ENCODE data around the gene PTPRN2. TPM values are rescaled to one million over a fixed set of nuclear protein-coding genes. Genes with fewer than 3 reads are reported as not detected.

The PTPRN2 gene
- total RNA-seq, 1 experiment from 2014 or later, result 2.1 TPM

DNA sequence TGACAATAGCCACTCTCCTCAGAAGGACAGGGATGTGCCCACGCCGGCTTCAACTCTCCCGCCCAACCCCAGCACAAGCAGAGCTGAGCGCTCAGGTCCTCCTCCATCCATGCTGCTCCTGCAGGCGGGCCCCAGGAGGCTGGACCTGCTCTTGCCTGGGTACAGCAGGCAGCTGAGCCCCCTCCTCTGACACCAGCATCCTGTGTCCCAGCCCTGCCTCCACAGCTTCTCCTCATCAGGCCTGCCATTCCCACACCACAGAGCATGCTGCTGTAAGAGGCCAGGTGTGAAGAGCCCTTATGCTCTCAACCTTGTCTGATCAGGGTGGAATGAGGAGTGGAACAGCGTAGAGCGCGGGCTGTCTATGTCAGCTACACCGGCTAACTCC lies 302.2 kb downstream of the PTPRN2 start:
- Histone ChIP-seq H3K4me1 (ENCODE audit: control insufficient read depth in 1 of 2, insufficient read depth in 2 of 2, low read length in 2 of 2) (no peaks in the 10 kb centered on the region), H3K79me2 (ENCODE audit: insufficient read depth, low read length) (no peaks in the 10 kb centered on the region), H3K27me3 (ENCODE audit: insufficient read depth, low read length) (no peaks in the 10 kb centered on the region), H3K27ac (ENCODE audit: low read depth, low read length) (no peak overlapping the region), H3K9me2 (ENCODE audit: insufficient read depth) (no peaks in the 10 kb centered on the region), H3K9ac (ENCODE audit: low read length) (no peak overlapping the region), H3K9me3 (ENCODE audit: control insufficient read depth in 1 of 2, insufficient read depth in 1 of 2, low read depth in 1 of 2, low read length in 2 of 2) (peaks cover 0 to 3% of the 10 kb centered on the region in 2 experiments; a peak in 1 of 4 replicates), H3K36me3 (ENCODE audit: control insufficient read depth in 1 of 2, insufficient read depth in 2 of 2, low read length in 2 of 2) (no peaks in the 10 kb centered on the region), H3K4me3 (replicated peaks in 1 of 2; ENCODE audit: low read depth in 1 of 2, low read length in 2 of 2) (no peak overlapping the region), H3K4me2 (ENCODE audit: low read length) (no peak overlapping the region), H4K20me1 (ENCODE audit: insufficient read depth) (no peaks in the 10 kb centered on the region), H2AFZ (ENCODE audit: low read depth, low read length, poor library complexity, severe bottlenecking) (no peak overlapping the region)
- no TSS peak for BruUV-seq (replicated peaks)
- TF ChIP-seq POLR2AphosphoS5 (IDR thresholded peaks at IDR 0.05; ENCODE audit: low read depth, low read length) (no peak), ELF1 (IDR thresholded peaks at IDR 0.05; ENCODE audit: borderline replicate concordance, low read depth) (no peak), TCF7L2 (IDR thresholded peaks at IDR 0.05; ENCODE audit: borderline replicate concordance, extremely low read depth, insufficient read depth, insufficient read length) (no peak), SRF (IDR thresholded peaks at IDR 0.05; ENCODE audit: low read depth) (no peak), CEBPB (IDR thresholded peaks at IDR 0.05; ENCODE audit: low read depth) (no peak)
- TF ChIP-seq, protein P1, sequence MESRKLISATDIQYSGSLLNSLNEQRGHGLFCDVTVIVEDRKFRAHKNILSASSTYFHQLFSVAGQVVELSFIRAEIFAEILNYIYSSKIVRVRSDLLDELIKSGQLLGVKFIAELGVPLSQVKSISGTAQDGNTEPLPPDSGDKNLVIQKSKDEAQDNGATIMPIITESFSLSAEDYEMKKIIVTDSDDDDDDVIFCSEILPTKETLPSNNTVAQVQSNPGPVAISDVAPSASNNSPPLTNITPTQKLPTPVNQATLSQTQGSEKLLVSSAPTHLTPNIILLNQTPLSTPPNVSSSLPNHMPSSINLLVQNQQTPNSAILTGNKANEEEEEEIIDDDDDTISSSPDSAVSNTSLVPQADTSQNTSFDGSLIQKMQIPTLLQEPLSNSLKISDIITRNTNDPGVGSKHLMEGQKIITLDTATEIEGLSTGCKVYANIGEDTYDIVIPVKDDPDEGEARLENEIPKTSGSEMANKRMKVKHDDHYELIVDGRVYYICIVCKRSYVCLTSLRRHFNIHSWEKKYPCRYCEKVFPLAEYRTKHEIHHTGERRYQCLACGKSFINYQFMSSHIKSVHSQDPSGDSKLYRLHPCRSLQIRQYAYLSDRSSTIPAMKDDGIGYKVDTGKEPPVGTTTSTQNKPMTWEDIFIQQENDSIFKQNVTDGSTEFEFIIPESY (IDR thresholded peaks at IDR 0.05; ENCODE audit: extremely low read depth, insufficient replicate concordance, low read length), result no peak
- no peak for ATAC-seq
- ChIA-PET POLR2A (no interaction called here), CTCF (no interaction called here), RAD21 (ENCODE audit: low non-redundant PET in 1 of 2, low total read pairs in 2 of 2, uncharacterized antibody in 2 of 2, unreplicated experiment in 2 of 2) (no interaction called here)
- no peak for DNase-seq (ENCODE audit: low read depth, low spot score)
- intact Hi-C loops (cut with micrococcal nuclease), result no loop called here

DNA sequence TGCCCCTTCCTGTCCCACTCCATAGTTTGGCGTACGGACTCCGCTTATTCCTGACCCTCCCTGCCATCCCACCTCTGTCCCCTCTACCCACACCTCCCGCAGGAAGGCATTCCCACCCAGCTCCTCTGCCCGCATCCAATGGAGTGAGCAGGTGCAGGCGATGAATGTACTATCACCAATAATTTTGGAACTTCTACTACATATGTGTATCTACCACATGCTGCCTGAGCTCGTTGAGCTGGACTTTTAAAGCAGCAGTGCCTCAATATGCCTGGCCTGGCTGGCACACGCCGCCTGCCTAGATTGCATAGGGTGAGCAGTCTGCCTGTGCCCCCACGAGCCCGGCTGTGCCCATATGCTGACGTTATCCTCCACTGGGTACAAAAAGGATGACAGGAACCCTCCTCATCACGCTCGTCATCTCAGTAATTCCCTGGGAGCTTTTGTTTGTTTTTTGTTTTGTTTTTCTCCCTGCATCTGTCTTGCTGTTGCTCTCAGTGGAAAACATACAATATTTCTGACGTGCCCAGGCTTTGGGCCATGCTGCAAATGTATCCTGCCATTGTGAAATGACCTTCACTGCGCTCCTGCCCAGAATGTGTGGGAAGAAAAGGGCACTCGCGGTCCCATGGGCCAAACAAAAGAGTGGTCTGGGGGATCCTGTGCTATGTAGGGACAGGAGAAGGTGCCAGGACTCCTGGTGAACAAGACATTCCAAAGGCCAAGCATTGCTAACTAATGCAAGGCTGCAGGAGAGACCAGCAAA lies 302.8 kb downstream of the PTPRN2 start:
- no peak for TF ChIP-seq ZNF274 (IDR thresholded peaks at IDR 0.05; ENCODE audit: low read depth, low read length)
- TF ChIP-seq POLR2A (IDR thresholded peaks at IDR 0.05; ENCODE audit: borderline replicate concordance, extremely low read depth, insufficient read depth, insufficient read length), result no peak
- no peak for TF ChIP-seq EGR1 (IDR thresholded peaks at IDR 0.05; ENCODE audit: low read depth)
- no peak for TF ChIP-seq ZFX (IDR thresholded peaks at IDR 0.05)
- TF ChIP-seq, protein P2, sequence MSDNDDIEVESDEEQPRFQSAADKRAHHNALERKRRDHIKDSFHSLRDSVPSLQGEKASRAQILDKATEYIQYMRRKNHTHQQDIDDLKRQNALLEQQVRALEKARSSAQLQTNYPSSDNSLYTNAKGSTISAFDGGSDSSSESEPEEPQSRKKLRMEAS (IDR thresholded peaks at IDR 0.05), result no peak
- no peak for TF ChIP-seq EZH2phosphoT487 (IDR thresholded peaks at IDR 0.05; ENCODE audit: borderline replicate concordance)
- TF ChIP-seq EZH2 (IDR thresholded peaks at IDR 0.05), result no peak
- no peak for TF ChIP-seq SP1 (IDR thresholded peaks at IDR 0.05; ENCODE audit: low read depth)
- no peak for TF ChIP-seq JUND (IDR thresholded peaks at IDR 0.05)
- TF ChIP-seq ELF1 (IDR thresholded peaks at IDR 0.05; ENCODE audit: borderline replicate concordance, low read depth), result no peak
- TF ChIP-seq, protein P3, sequence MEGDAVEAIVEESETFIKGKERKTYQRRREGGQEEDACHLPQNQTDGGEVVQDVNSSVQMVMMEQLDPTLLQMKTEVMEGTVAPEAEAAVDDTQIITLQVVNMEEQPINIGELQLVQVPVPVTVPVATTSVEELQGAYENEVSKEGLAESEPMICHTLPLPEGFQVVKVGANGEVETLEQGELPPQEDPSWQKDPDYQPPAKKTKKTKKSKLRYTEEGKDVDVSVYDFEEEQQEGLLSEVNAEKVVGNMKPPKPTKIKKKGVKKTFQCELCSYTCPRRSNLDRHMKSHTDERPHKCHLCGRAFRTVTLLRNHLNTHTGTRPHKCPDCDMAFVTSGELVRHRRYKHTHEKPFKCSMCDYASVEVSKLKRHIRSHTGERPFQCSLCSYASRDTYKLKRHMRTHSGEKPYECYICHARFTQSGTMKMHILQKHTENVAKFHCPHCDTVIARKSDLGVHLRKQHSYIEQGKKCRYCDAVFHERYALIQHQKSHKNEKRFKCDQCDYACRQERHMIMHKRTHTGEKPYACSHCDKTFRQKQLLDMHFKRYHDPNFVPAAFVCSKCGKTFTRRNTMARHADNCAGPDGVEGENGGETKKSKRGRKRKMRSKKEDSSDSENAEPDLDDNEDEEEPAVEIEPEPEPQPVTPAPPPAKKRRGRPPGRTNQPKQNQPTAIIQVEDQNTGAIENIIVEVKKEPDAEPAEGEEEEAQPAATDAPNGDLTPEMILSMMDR (IDR thresholded peaks at IDR 0.05 in 2 of 3, conservative IDR thresholded peaks at IDR 0.05 in 1 of 3; ENCODE audit: borderline replicate concordance in 1 of 3, insufficient read depth in 1 of 3, low read depth in 2 of 3, low read length in 2 of 3), result no peak
- TF ChIP-seq POLR2AphosphoS5 (IDR thresholded peaks at IDR 0.05; ENCODE audit: low read depth, low read length), result no peak
- no peak for TF ChIP-seq CEBPB (IDR thresholded peaks at IDR 0.05; ENCODE audit: low read depth)
- ChIA-PET CTCF (no interaction called here), RAD21 (ENCODE audit: low non-redundant PET in 1 of 2, low total read pairs in 2 of 2, uncharacterized antibody in 2 of 2, unreplicated experiment in 2 of 2) (no interaction called here), POLR2A (no interaction called here)
- intact Hi-C loops (cut with micrococcal nuclease), result no loop called here
- Histone ChIP-seq H4K20me1 (ENCODE audit: insufficient read depth) (no peaks in the 10 kb centered on the region), H3K36me3 (ENCODE audit: control insufficient read depth in 1 of 2, insufficient read depth in 2 of 2, low read length in 2 of 2) (no peaks in the 10 kb centered on the region), H3K4me1 (ENCODE audit: control insufficient read depth in 1 of 2, insufficient read depth in 2 of 2, low read length in 2 of 2) (no peaks in the 10 kb centered on the region), H3K4me2 (ENCODE audit: low read length) (no peak overlapping the region), H3K79me2 (ENCODE audit: insufficient read depth, low read length) (no peaks in the 10 kb centered on the region), H3K27me3 (ENCODE audit: insufficient read depth, low read length) (no peaks in the 10 kb centered on the region), H2AFZ (ENCODE audit: low read depth, low read length, poor library complexity, severe bottlenecking) (no peak overlapping the region), H3K27ac (ENCODE audit: low read depth, low read length) (no peak overlapping the region), H3K9me3 (ENCODE audit: control insufficient read depth in 1 of 2, insufficient read depth in 1 of 2, low read depth in 1 of 2, low read length in 2 of 2) (peaks cover 0 to 1% of the 10 kb centered on the region in 2 experiments; a peak in 1 of 4 replicates), H3K4me3 (replicated peaks in 1 of 2; ENCODE audit: low read depth in 1 of 2, low read length in 2 of 2) (no peak overlapping the region), H3K9me2 (ENCODE audit: insufficient read depth) (no peaks in the 10 kb centered on the region), H3K9ac (ENCODE audit: low read length) (no peak overlapping the region)
- no peak for ATAC-seq
- BruUV-seq (replicated peaks), result no TSS peak
- DNase-seq (ENCODE audit: low read depth, low spot score), result no peak
